ENCODE data around the gene TJP2. TPM values are rescaled to one million over a fixed set of nuclear protein-coding genes. Genes with fewer than 3 reads are reported as not detected.
A peak's percentile ranks its signal among the peaks of the same experiment; 100 is the strongest.

The TJP2 gene
- total RNA-seq, 2 experiments from 2014 or later: 8.4 to 10.0 TPM

DNA sequence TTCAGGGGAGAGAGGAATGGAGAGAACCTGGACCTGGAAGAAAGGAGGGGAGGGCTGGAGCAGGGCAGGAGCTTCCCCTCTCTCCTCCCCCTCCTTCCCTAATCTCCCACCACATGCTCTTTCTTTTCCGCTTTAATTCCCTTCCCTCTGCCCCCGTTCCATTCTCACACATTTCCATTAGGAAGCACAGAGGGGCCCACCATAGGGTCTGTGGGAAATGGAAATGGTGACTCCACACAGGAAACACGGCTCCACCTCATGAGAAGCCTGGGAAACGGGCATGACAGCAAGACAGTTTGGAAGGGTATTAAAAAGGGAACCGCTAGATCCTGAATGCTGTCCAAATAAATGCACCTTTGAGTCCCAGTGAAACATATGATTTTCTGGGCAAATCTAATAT, 86.1 kb downstream of the TJP2 start:
- CTCF ChIA-PET: interaction anchor here (1.0 kb wide), 1 partner anchor 64 kb away, joined by 3 read pairs; no protein-coding TSS in a partner anchor
- Mint-ChIP-seq H3K27me3 (peaks cover 2% of the 10 kb centered on the region), H3K4me3 (no peak overlapping the region), H3K36me3 (ENCODE audit: low read depth) (no peaks in the 10 kb centered on the region), H3K4me1 (no peaks in the 10 kb centered on the region), H3K27ac (no peak overlapping the region), H3K9me3 (ENCODE audit: low read depth) (no peaks in the 10 kb centered on the region)
- no peak for DNase-seq
- POLR2A ChIA-PET: no interaction called here
- intact Hi-C loops (cut with DNase I, micrococcal nuclease): no loop called here
- ATAC-seq: no peak

DNA sequence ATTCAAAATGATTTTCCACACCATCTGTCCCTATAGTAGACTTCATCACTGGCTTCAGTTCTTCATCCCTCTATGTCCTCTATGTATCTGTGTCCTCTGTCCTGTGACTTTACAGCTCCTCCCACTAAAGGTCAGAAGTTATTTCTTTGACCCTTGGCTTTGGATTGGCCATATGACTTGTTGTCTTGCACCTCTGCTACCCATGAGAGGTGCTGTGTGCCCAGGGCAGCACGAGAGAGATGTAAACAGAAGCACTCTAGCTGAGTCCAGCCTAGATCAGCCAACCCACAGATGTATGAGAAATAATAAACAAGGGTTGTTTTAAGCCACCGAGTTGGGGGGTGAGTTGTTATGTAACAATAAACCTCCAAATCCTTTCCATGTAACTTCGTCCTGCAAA, 87.6 kb downstream of the TJP2 start:
- no peak for ATAC-seq
- intact Hi-C loops (cut with DNase I, micrococcal nuclease): no loop called here
- H3K27me3 Mint-ChIP-seq: peaks cover 2% of the 10 kb centered on the region
- POLR2A ChIA-PET: no interaction called here
- H3K4me3 Mint-ChIP-seq: no peak overlapping the region
- no peaks in the 10 kb centered on the region for H3K4me1 Mint-ChIP-seq
- CTCF ChIA-PET: interaction anchor here (0.9 kb wide), 1 partner anchor 151 kb away, joined by 3 read pairs; no protein-coding TSS in a partner anchor
- no peak for DNase-seq
- no peak overlapping the region for H3K27ac Mint-ChIP-seq
- H3K9me3 Mint-ChIP-seq (ENCODE audit: low read depth): no peaks in the 10 kb centered on the region
- no peaks in the 10 kb centered on the region for H3K36me3 Mint-ChIP-seq (ENCODE audit: low read depth)

- no peak overlapping the region for H3K4me3 Mint-ChIP-seq
- no peak for ATAC-seq
- DNase-seq: no peak
- ChIA-PET CTCF (no interaction called here), POLR2A (no interaction called here)
- peaks cover 2% of the 10 kb centered on the region for H3K27me3 Mint-ChIP-seq
- intact Hi-C loops (cut with DNase I, micrococcal nuclease): no loop called here
- H3K4me1 Mint-ChIP-seq: no peaks in the 10 kb centered on the region
- no peak overlapping the region for H3K27ac Mint-ChIP-seq
- no peaks in the 10 kb centered on the region for H3K9me3 Mint-ChIP-seq (ENCODE audit: low read depth)
- no peaks in the 10 kb centered on the region for H3K36me3 Mint-ChIP-seq (ENCODE audit: low read depth)
Observed at GRCh38 chr9:69264526-69264925, 90.4 kb downstream of the TJP2 start.

DNA sequence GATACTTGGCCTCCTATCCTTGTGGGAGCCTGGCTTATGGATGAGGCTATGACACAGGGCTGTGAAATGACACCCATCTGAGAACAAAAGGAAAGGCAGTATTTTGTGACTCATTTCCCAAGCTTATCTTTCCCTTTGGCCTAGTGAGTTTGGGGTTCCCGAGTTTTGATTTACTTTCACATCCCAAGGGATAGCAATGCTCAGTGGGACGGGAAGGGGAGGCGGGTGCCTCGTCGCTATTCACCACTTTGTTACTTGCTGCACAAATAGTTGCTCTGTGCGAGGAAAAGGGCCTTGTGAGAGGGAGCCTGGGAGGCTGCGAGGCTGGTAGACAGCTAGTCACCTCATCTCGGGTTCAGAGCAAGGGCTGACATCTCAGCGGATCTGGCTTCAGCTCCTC, 91.8 kb downstream of the TJP2 start:
- CTCF ChIA-PET: no interaction called here
- no peaks in the 10 kb centered on the region for H3K9me3 Mint-ChIP-seq (ENCODE audit: low read depth)
- POLR2A ChIA-PET: no interaction called here

GRCh38 chr9:69272212-69272611, 98.1 kb downstream of the TJP2 start:
- ChIA-PET CTCF (interaction anchor here (0.5 kb wide), 1 partner anchor 805 kb away, joined by 3 read pairs; no protein-coding TSS in a partner anchor), POLR2A (no interaction called here)
- DNase-seq (no peak), ATAC-seq (no peak)
- Mint-ChIP-seq H3K36me3 (ENCODE audit: low read depth) (no peaks in the 10 kb centered on the region), H3K27ac (no peak overlapping the region), H3K9me3 (ENCODE audit: low read depth) (peaks cover 1% of the 10 kb centered on the region), H3K27me3 (peaks cover 29% of the 10 kb centered on the region), H3K4me3 (no peak overlapping the region), H3K4me1 (no peaks in the 10 kb centered on the region)
- intact Hi-C loops (cut with DNase I, micrococcal nuclease): no loop called here

More for the DNA sequence above, 91.8 kb downstream of the TJP2 start:
- H3K4me1 Mint-ChIP-seq: no peaks in the 10 kb centered on the region
- DNase-seq: no peak
- H3K27me3 Mint-ChIP-seq: peaks cover 5% of the 10 kb centered on the region
- no peak overlapping the region for H3K4me3 Mint-ChIP-seq
- no peaks in the 10 kb centered on the region for H3K36me3 Mint-ChIP-seq (ENCODE audit: low read depth)
- ATAC-seq: no peak
- H3K27ac Mint-ChIP-seq: no peak overlapping the region
- intact Hi-C loops (cut with DNase I, micrococcal nuclease): no loop called here

DNA sequence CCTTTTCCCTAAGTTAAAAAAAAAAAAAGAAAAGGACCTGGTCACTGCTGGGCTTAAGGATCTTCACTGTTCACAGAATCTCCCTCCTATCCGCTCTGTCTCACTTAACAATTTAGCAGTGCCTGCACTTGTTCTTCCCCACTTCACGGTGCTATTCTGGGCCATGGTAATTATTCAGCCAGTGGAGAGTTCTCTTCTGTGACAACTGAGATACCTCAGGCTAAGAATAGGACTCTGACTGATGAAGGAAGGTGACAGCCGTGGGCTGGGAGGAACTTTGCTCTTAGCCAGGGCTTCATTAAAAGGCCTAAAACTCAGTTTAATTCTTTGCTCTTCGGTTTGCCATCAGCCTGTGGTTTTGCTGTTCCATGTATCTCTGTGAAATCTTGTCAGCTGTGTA, 99.1 kb downstream of the TJP2 start:
- H3K9me3 Mint-ChIP-seq (ENCODE audit: low read depth): peaks cover 5% of the 10 kb centered on the region
- CTCF ChIA-PET: no interaction called here
- DNase-seq: no peak

DNA sequence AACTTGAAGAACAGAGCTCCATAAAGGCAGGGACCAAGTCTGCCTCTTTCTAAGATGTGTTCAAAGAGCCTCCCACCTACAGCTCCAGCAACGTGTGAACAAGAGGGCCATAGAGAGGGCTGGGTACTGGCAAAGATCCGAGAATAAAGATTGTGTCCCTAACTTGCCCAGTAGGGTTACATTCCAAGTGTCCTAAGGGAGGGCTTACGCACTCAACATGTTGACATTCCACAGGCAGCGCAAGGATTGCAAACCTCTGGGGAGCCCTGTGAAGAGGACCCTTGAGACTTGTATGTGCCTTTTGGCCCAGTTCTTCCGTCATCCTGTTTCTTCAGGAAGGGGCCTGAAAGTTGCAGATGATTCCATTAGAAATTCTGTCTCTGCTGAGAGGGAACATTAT, 102.7 kb downstream of the TJP2 start:
- H3K9me3 Mint-ChIP-seq (ENCODE audit: low read depth): peaks cover 10% of the 10 kb centered on the region
- H3K4me3 Mint-ChIP-seq: no peak overlapping the region
- H3K27ac Mint-ChIP-seq: no peak overlapping the region
- no peak for DNase-seq
- ChIA-PET CTCF (no interaction called here), POLR2A (no interaction called here)
- no peaks in the 10 kb centered on the region for H3K36me3 Mint-ChIP-seq (ENCODE audit: low read depth)
- peaks cover 36% of the 10 kb centered on the region for H3K27me3 Mint-ChIP-seq
- H3K4me1 Mint-ChIP-seq: peaks cover 9% of the 10 kb centered on the region
- ATAC-seq: no peak
- intact Hi-C loops (cut with DNase I, micrococcal nuclease): loop anchor here in 1 of 2 experiments (5.0 kb wide), 1 partner anchor 109 kb away; no protein-coding TSS in a partner anchor

More for the DNA sequence above, 99.1 kb downstream of the TJP2 start:
- no peak overlapping the region for H3K4me3 Mint-ChIP-seq
- intact Hi-C loops (cut with DNase I, micrococcal nuclease): no loop called here
- no peak for ATAC-seq
- H3K27me3 Mint-ChIP-seq: peaks cover 33% of the 10 kb centered on the region
- no peak overlapping the region for H3K27ac Mint-ChIP-seq
- H3K36me3 Mint-ChIP-seq (ENCODE audit: low read depth): no peaks in the 10 kb centered on the region
- POLR2A ChIA-PET: no interaction called here
- no peaks in the 10 kb centered on the region for H3K4me1 Mint-ChIP-seq

GRCh38 chr9:69279084-69279731, 105.1 kb downstream of the TJP2 start:
- peak; percentile 96 for ATAC-seq
- peaks cover 41% of the 10 kb centered on the region for H3K27me3 Mint-ChIP-seq
- DNase-seq: peak; percentile 69
- intact Hi-C loops (cut with DNase I, micrococcal nuclease): loop anchor here in 1 of 2 experiments (1.0 to 5.0 kb wide), 2 partner anchors 39 to 112 kb away; no protein-coding TSS in a partner anchor
- CTCF ChIA-PET: no interaction called here
- POLR2A ChIA-PET: no interaction called here
- H3K9me3 Mint-ChIP-seq (ENCODE audit: low read depth): peaks cover 10% of the 10 kb centered on the region
- H3K4me3 Mint-ChIP-seq: no peak overlapping the region
- peaks cover 9% of the 10 kb centered on the region for H3K4me1 Mint-ChIP-seq
- no peaks in the 10 kb centered on the region for H3K36me3 Mint-ChIP-seq (ENCODE audit: low read depth)
- peak overlapping the region; percentile 24 for H3K27ac Mint-ChIP-seq

GRCh38 chr9:69279733-69280132, 105.7 kb downstream of the TJP2 start:
- Mint-ChIP-seq H3K36me3 (ENCODE audit: low read depth) (no peaks in the 10 kb centered on the region), H3K27ac (no peak overlapping the region), H3K27me3 (peaks cover 45% of the 10 kb centered on the region), H3K4me3 (no peak overlapping the region), H3K4me1 (peaks cover 9% of the 10 kb centered on the region), H3K9me3 (ENCODE audit: low read depth) (peaks cover 10% of the 10 kb centered on the region)
- POLR2A ChIA-PET: no interaction called here
- intact Hi-C loops (cut with DNase I, micrococcal nuclease): loop anchor here in 1 of 2 experiments (1.0 to 5.0 kb wide), 2 partner anchors 39 to 112 kb away; no protein-coding TSS in a partner anchor
- DNase-seq (no peak), ATAC-seq (no peak)
- CTCF ChIA-PET: no interaction called here

DNA sequence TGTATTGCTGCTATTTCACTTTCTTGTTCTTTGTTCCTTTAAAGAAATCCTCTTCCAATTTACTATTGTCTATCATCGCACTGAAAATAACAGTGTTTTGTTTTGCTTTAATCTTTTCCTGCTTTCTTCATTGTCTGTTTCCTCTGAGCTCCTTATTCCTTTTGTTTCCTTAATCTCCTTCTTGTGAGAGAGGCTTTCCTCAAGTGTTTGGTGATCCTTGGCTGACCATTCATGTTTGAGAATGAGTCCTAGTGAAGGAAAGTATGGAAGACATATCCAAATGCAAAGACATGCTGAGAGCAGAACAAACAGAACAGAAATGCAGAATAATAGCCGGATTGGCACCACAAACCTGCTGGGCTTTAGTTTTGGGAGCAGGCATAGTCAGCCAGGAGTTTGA, 108.9 kb downstream of the TJP2 start:
- Mint-ChIP-seq H3K27me3 (peaks cover 45% of the 10 kb centered on the region), H3K36me3 (ENCODE audit: low read depth) (no peaks in the 10 kb centered on the region), H3K9me3 (ENCODE audit: low read depth) (peaks cover 5% of the 10 kb centered on the region), H3K4me3 (no peak overlapping the region), H3K4me1 (peaks cover 9% of the 10 kb centered on the region), H3K27ac (no peak overlapping the region)
- intact Hi-C loops (cut with DNase I, micrococcal nuclease): no loop called here
- CTCF ChIA-PET: no interaction called here
- DNase-seq (no peak), ATAC-seq (no peak)
- POLR2A ChIA-PET: no interaction called here

- Mint-ChIP-seq H3K9me3 (ENCODE audit: low read depth) (no peaks in the 10 kb centered on the region), H3K4me1 (no peaks in the 10 kb centered on the region), H3K36me3 (ENCODE audit: low read depth) (no peaks in the 10 kb centered on the region), H3K27me3 (peaks cover 16% of the 10 kb centered on the region), H3K4me3 (no peak overlapping the region), H3K27ac (no peak overlapping the region)
- POLR2A ChIA-PET: interaction anchor here (0.8 kb wide), 1 partner anchor 18 kb away, joined by 4 read pairs; no protein-coding TSS in a partner anchor
- intact Hi-C loops (cut with DNase I, micrococcal nuclease): no loop called here
- DNase-seq (no peak), ATAC-seq (no peak)
- CTCF ChIA-PET: no interaction called here
Observed at GRCh38 chr9:69292078-69292477, 118.0 kb downstream of the TJP2 start.

DNA sequence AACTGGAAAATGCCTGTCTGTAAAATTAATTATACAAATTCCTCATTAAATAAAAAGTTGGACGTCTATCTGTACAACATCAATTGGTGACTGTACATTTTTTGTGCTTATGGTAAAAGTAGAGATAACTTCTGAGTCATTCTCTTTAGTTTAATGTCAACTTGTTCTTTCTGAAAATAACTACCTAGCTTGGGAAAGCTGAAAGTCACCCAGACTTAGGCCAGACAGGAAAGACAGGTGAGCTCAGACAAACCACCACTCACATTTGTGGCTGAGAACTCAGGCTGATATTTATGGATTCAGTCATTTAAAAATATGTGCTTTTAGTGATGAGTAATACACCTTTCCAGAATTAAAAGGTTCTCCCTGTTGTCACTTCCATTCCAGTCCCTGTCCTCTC, 119.1 kb downstream of the TJP2 start:
- intact Hi-C loops (cut with DNase I, micrococcal nuclease): no loop called here
- no peaks in the 10 kb centered on the region for H3K4me1 Mint-ChIP-seq
- ATAC-seq (no peak), DNase-seq (no peak)
- no peak overlapping the region for H3K27ac Mint-ChIP-seq
- ChIA-PET CTCF (interaction anchor here (0.7 kb wide), 1 partner anchor 121 kb away, joined by 3 read pairs; no protein-coding TSS in a partner anchor), POLR2A (no interaction called here)
- H3K27me3 Mint-ChIP-seq: peaks cover 10% of the 10 kb centered on the region
- no peaks in the 10 kb centered on the region for H3K9me3 Mint-ChIP-seq (ENCODE audit: low read depth)
- no peaks in the 10 kb centered on the region for H3K36me3 Mint-ChIP-seq (ENCODE audit: low read depth)
- no peak overlapping the region for H3K4me3 Mint-ChIP-seq

Data from activated CD4-positive, alpha-beta T cell treated with anti-CD3 and anti-CD28 coated beads for 36 hours (primary cell).